ENCODE measurements around the gene NECAP2.

NECAP2 gene
- 84.5 to 150 (median 130) reads per million in 4 donors for total RNA-seq

GRCh38 chr1:16440470-16441281, at the start of gene NECAP2:
NECAP2 (plus strand) TSS chr1:16440724; CDS start chr1:16440762, 38 bp downstream.
- DNase-seq = peak; percentile 77 to 92 (median 88)

GRCh38 chr1:16391411-16391810, 49.1 kb upstream of the NECAP2 start:
- DNase-seq = peak in 1 of 5 donors; percentile 53

- DNase-seq = no peak
Observed at GRCh38 chr1:16392740-16393569, 47.6 kb upstream of the NECAP2 start.

GRCh38 chr1:16393570-16394521, 46.7 kb upstream of the NECAP2 start:
- DNase-seq = no peak

- no peak for DNase-seq
Observed at GRCh38 chr1:16394977-16395376, 45.5 kb upstream of the NECAP2 start.

GRCh38 chr1:16396591-16396990, 43.9 kb upstream of the NECAP2 start:
- DNase-seq = no peak

- no peak for DNase-seq
Observed at GRCh38 chr1:16397120-16397519, 43.4 kb upstream of the NECAP2 start.

GRCh38 chr1:16398371-16398953, 42.1 kb upstream of the NECAP2 start:
- no peak for DNase-seq

- DNase-seq = no peak
Observed at GRCh38 chr1:16402742-16403141, 37.8 kb upstream of the NECAP2 start.

GRCh38 chr1:16405441-16405840, 35.1 kb upstream of the NECAP2 start:
- no peak for DNase-seq

- DNase-seq = no peak
Observed at GRCh38 chr1:16406868-16407267, 33.7 kb upstream of the NECAP2 start.

- no peak for DNase-seq
Observed at GRCh38 chr1:16409536-16410152, 30.9 kb upstream of the NECAP2 start.

GRCh38 chr1:16410803-16411202, 29.7 kb upstream of the NECAP2 start:
- no peak for DNase-seq

GRCh38 chr1:16413191-16413590, 27.3 kb upstream of the NECAP2 start:
- DNase-seq = no peak

- no peak for DNase-seq
Observed at GRCh38 chr1:16418823-16419425, 21.6 kb upstream of the NECAP2 start.

- DNase-seq = peak in 3 of 5 donors; percentile 5 to 91 (median 24)
Observed at GRCh38 chr1:16420424-16421118, 20.0 kb upstream of the NECAP2 start.

GRCh38 chr1:16421201-16421600, 19.3 kb upstream of the NECAP2 start:
- DNase-seq = peak in 1 of 5 donors; percentile 34

GRCh38 chr1:16422041-16422440, 18.5 kb upstream of the NECAP2 start:
- no peak for DNase-seq

- no peak for DNase-seq
Observed at GRCh38 chr1:16425125-16426025, 15.1 kb upstream of the NECAP2 start.

All from T-helper 1 cell (primary cell).